HepG2 (cell line): Measurements from ENCODE around the gene GARIN5A. TPM values are rescaled to one million over a fixed set of nuclear protein-coding genes. Genes with fewer than 3 reads are reported as not detected.
A peak's percentile ranks its signal among the peaks of the same experiment; 100 is the strongest.

Source experiments
- GATAD2A ChIP-seq: IDR thresholded peaks from 2 replicates; pipeline ENCODE4 v1.6.1; 2016
- LCORL ChIP-seq, 2 experiments: fragments of 450-650 bp in 1 of 2; sonication (generic) in 1 of 2; formaldehyde crosslinking in 1 of 2; IDR thresholded peaks; 2 replicates each; pipeline versions ENCODE4 v1.5.0 to v1.6.1; 2017 to 2020; ENCODE audit warnings: antibody characterized with exemption in 1 of 2, missing genetic modification reagents in 1 of 2
- MXI1 ChIP-seq: IDR thresholded peaks from 3 replicates; pipeline ENCODE4 v1.6.1; 2012; ENCODE audit warnings: low read depth, low read length, inconsistent platforms, borderline replicate concordance
- NONO ChIP-seq, 2 experiments: fragments of 450-650 bp in 1 of 2; sonication (generic) in 1 of 2; formaldehyde crosslinking in 1 of 2; IDR thresholded peaks in 1 of 2; conservative IDR thresholded peaks in 1 of 2; 2 replicates each; pipeline versions ENCODE4 v1.6.1 to v1.8.0; 2017 to 2022; ENCODE audit warnings: mild to moderate bottlenecking in 1 of 2, missing genetic modification reagents in 1 of 2, moderate library complexity in 1 of 2
- PITX1 ChIP-seq: sonication (generic); formaldehyde crosslinking; IDR thresholded peaks from 2 replicates; pipeline ENCODE4 v1.5.1; 2020; ENCODE audit warnings: mild to moderate bottlenecking, missing genetic modification reagents
- SAP130 ChIP-seq: IDR thresholded peaks from 2 replicates; pipeline ENCODE4 v1.6.1; 2016; ENCODE audit warnings: low read depth
- STAT5B ChIP-seq: sonication (generic); formaldehyde crosslinking; IDR thresholded peaks from 2 replicates; pipeline ENCODE4 v1.4.0; 2020; ENCODE audit warnings: missing genetic modification reagents
- TCF7 ChIP-seq: sonication (generic); IDR thresholded peaks from 2 replicates; pipeline ENCODE4 v1.6.1; 2016; ENCODE audit warnings: antibody characterized with exemption, low read depth
- ZBTB7B ChIP-seq: sonication (generic); formaldehyde crosslinking; IDR thresholded peaks from 2 replicates; pipeline ENCODE4 v1.4.0; 2020; ENCODE audit warnings: missing genetic modification reagents
- ZNF33A ChIP-seq: sonication (generic); formaldehyde crosslinking; IDR thresholded peaks from 2 replicates; pipeline ENCODE4 v1.5.1; 2020; ENCODE audit warnings: missing genetic modification reagents, mild to moderate bottlenecking, moderate library complexity, borderline replicate concordance
- ZNF557 ChIP-seq: sonication (generic); formaldehyde crosslinking; IDR thresholded peaks from 2 replicates; pipeline ENCODE4 v1.4.0; 2020; ENCODE audit warnings: missing genetic modification reagents
- ZNF780A ChIP-seq: sonication (generic); formaldehyde crosslinking; IDR thresholded peaks from 2 replicates; pipeline ENCODE4 v1.8.0; 2022; ENCODE audit warnings: mild to moderate bottlenecking, missing genetic modification reagents, moderate library complexity
- polyA plus RNA-seq, 8 experiments: library from polyadenylated mRNA; depleted of rRNA in 3 of 8; stranded (reverse) in 7 of 8; unstranded in 1 of 8; fragments of >200 nt; fragmentation: Illumina TruSeq in 4 of 8; extraction: Trizol in 4 of 8; gene quantifications; 2 replicates each; pipeline versions ENCODE4 v1.2.1 to v1.2.3, GENCODE V29; 2011 to 2016; ENCODE audit warnings: low read depth in 4 of 8, missing spikeins in 1 of 8, mixed read lengths in 1 of 8; ENCODE audit not compliant: insufficient read depth in 1 of 8
- total RNA-seq, 5 experiments: library from RNA; depleted of rRNA; stranded (reverse); fragments of >200 nt; fragmentation: Illumina TruSeq; extraction: Trizol; gene quantifications; 2 replicates each; pipeline ENCODE4 v1.2.3, GENCODE V29; 2016; ENCODE audit warnings: low read depth in 1 of 5
- TF ChIP-seq, protein P1 (sequence below): sonication (generic); formaldehyde crosslinking; conservative IDR thresholded peaks from 2 replicates; pipeline ENCODE4 v1.4.0; 2020; ENCODE audit warnings: mild to moderate bottlenecking, missing genetic modification reagents, moderate library complexity
- TF ChIP-seq, protein P2 (sequence below), 2 experiments: fragments of 450-650 bp in 1 of 2; sonication (generic) in 1 of 2; formaldehyde crosslinking in 1 of 2; IDR thresholded peaks; 2 replicates each; pipeline versions ENCODE4 v1.6.1 to v1.8.0; 2016 to 2022; ENCODE audit warnings: antibody characterized with exemption in 1 of 2, mild to moderate bottlenecking in 1 of 2, missing genetic modification reagents in 1 of 2
- TF ChIP-seq, protein P3 (sequence below): sonication (generic); formaldehyde crosslinking; IDR thresholded peaks from 2 replicates; pipeline ENCODE4 v1.8.0; 2022; ENCODE audit warnings: missing genetic modification reagents, mild to moderate bottlenecking, borderline replicate concordance

The GARIN5A gene
- total and polyA plus RNA-seq, 2 of the 13 experiments (the other 11 are each of a cell fraction or from before 2014, with no cell fraction given): not detected

DNA sequence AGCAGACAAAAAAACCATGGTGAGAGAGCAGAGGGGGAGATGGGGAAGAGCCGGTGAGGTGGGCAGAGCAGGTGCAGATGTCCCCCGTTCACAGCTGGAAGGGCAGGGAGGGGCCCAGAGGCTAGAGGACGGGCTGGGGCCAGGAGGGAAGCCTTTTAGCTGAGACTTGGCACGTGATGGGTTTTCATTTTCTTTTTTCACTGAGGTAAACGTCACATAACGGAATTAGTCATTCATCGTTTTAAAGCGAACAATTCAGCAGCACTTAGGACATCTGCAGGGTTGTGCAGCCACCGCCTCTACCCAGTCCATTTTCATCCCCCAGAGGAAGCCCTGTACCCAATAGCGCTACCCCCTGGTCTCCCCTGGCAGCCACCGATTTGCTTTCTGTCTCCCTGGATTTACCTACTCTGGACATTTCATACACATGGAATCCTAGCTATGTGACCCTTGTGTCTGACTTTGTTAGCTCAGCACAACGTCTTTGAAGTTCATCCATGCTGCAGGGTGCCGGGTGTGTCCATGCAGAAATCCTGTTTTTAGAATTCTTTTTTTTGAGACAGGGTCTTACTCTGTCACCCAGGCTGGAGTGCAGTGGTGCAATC, 16.4 kb downstream of the GARIN5A start (continued):
- TF ChIP-seq, protein P1, sequence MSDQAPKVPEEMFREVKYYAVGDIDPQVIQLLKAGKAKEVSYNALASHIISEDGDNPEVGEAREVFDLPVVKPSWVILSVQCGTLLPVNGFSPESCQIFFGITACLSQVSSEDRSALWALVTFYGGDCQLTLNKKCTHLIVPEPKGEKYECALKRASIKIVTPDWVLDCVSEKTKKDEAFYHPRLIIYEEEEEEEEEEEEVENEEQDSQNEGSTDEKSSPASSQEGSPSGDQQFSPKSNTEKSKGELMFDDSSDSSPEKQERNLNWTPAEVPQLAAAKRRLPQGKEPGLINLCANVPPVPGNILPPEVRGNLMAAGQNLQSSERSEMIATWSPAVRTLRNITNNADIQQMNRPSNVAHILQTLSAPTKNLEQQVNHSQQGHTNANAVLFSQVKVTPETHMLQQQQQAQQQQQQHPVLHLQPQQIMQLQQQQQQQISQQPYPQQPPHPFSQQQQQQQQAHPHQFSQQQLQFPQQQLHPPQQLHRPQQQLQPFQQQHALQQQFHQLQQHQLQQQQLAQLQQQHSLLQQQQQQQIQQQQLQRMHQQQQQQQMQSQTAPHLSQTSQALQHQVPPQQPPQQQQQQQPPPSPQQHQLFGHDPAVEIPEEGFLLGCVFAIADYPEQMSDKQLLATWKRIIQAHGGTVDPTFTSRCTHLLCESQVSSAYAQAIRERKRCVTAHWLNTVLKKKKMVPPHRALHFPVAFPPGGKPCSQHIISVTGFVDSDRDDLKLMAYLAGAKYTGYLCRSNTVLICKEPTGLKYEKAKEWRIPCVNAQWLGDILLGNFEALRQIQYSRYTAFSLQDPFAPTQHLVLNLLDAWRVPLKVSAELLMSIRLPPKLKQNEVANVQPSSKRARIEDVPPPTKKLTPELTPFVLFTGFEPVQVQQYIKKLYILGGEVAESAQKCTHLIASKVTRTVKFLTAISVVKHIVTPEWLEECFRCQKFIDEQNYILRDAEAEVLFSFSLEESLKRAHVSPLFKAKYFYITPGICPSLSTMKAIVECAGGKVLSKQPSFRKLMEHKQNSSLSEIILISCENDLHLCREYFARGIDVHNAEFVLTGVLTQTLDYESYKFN (CRISPR knock-in tag): peak; percentile 58
- TF ChIP-seq GATAD2A (CRISPR knock-in tag): peak; percentile 39; the same call in 1 of the 2 replicates
- TF ChIP-seq NONO (IDR thresholded peaks at IDR 0.05): no peak
- TF ChIP-seq NONO (CRISPR knock-in tag; conservative IDR thresholded peaks at IDR 0.05): no peak
- TF ChIP-seq ZBTB7B (CRISPR knock-in tag): 0 out of 2 replicates have a peak, but pooled peaks have one; percentile 24
- TF ChIP-seq ZNF557: no peak
- no peak for TF ChIP-seq STAT5B
- TF ChIP-seq, protein P2, sequence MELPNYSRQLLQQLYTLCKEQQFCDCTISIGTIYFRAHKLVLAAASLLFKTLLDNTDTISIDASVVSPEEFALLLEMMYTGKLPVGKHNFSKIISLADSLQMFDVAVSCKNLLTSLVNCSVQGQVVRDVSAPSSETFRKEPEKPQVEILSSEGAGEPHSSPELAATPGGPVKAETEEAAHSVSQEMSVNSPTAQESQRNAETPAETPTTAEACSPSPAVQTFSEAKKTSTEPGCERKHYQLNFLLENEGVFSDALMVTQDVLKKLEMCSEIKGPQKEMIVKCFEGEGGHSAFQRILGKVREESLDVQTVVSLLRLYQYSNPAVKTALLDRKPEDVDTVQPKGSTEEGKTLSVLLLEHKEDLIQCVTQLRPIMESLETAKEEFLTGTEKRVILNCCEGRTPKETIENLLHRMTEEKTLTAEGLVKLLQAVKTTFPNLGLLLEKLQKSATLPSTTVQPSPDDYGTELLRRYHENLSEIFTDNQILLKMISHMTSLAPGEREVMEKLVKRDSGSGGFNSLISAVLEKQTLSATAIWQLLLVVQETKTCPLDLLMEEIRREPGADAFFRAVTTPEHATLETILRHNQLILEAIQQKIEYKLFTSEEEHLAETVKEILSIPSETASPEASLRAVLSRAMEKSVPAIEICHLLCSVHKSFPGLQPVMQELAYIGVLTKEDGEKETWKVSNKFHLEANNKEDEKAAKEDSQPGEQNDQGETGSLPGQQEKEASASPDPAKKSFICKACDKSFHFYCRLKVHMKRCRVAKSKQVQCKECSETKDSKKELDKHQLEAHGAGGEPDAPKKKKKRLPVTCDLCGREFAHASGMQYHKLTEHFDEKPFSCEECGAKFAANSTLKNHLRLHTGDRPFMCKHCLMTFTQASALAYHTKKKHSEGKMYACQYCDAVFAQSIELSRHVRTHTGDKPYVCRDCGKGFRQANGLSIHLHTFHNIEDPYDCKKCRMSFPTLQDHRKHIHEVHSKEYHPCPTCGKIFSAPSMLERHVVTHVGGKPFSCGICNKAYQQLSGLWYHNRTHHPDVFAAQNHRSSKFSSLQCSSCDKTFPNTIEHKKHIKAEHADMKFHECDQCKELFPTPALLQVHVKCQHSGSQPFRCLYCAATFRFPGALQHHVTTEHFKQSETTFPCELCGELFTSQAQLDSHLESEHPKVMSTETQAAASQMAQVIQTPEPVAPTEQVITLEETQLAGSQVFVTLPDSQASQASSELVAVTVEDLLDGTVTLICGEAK (IDR thresholded peaks at IDR 0.05): no peak
- TF ChIP-seq, protein P2 (CRISPR knock-in tag; IDR thresholded peaks at IDR 0.05): no peak
- peak; percentile 71; the same call in 1 of the 2 replicates for TF ChIP-seq TCF7
- TF ChIP-seq LCORL (IDR thresholded peaks at IDR 0.05): no peak
- TF ChIP-seq LCORL (CRISPR knock-in tag; IDR thresholded peaks at IDR 0.05): peak; percentile 87
- TF ChIP-seq ZNF33A (CRISPR knock-in tag): no peak
- 0 out of 2 replicates have a peak, but pooled peaks have one; percentile 16 for TF ChIP-seq PITX1
- TF ChIP-seq SAP130: peak; percentile 60
- TF ChIP-seq, protein P3, sequence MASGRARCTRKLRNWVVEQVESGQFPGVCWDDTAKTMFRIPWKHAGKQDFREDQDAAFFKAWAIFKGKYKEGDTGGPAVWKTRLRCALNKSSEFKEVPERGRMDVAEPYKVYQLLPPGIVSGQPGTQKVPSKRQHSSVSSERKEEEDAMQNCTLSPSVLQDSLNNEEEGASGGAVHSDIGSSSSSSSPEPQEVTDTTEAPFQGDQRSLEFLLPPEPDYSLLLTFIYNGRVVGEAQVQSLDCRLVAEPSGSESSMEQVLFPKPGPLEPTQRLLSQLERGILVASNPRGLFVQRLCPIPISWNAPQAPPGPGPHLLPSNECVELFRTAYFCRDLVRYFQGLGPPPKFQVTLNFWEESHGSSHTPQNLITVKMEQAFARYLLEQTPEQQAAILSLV: no peak
- no peak for TF ChIP-seq ZNF780A (CRISPR knock-in tag)
- TF ChIP-seq MXI1: 0 out of 3 replicates have a peak, but pooled peaks have one; percentile 11
